GM23338 (cell line): ENCODE results near the gene MYH2. TPM values are rescaled to one million over a fixed set of nuclear protein-coding genes. Genes with fewer than 3 reads are reported as not detected.

Experiments
- ATAC-seq: fragments of 200-7000 bp; cut with Tn5 transposase; 3 replicates; pipeline ENCODE4 v1.9.1; 2020
- DNase-seq: peaks from one replicate; pipeline ENCODE4 v3.0.0-alpha.2; 2015; ENCODE audit warnings: low spot score
- H2AFZ ChIP-seq: fragments of 200-600 bp; sonication (generic); 2 replicates; pipeline ENCODE4 v1.8.0; 2016; ENCODE audit warnings: antibody characterized with exemption, mild to moderate bottlenecking, moderate library complexity
- H3F3A ChIP-seq: fragments of 200-600 bp; sonication (generic); replicated peaks from 2 replicates; pipeline ENCODE4 v1.8.0; 2017; ENCODE audit warnings: antibody characterized with exemption, mixed run types, low read depth
- H3K27ac ChIP-seq: fragments of 200-600 bp; sonication (generic); 2 replicates; pipeline ENCODE4 v1.6.1; 2016; ENCODE audit warnings: low read depth
- H3K27me3 ChIP-seq: fragments of 200-600 bp; sonication (generic); 2 replicates; pipeline ENCODE4 v1.8.0; 2016; ENCODE audit warnings: mild to moderate bottlenecking, mixed run types, moderate library complexity; ENCODE audit not compliant: insufficient read depth
- H3K36me3 ChIP-seq: fragments of 200-600 bp; sonication (generic); 2 replicates; pipeline ENCODE4 v1.8.0; 2016; ENCODE audit warnings: mild to moderate bottlenecking; ENCODE audit not compliant: insufficient read depth
- H3K4me1 ChIP-seq: fragments of 200-600 bp; sonication (generic); 2 replicates; pipeline ENCODE4 v1.8.0; 2016; ENCODE audit warnings: mild to moderate bottlenecking, moderate library complexity; ENCODE audit not compliant: insufficient read depth
- H3K4me2 ChIP-seq: fragments of 200-600 bp; sonication (generic); 2 replicates; pipeline ENCODE4 v1.7.1; 2017; ENCODE audit warnings: mixed run types
- H3K4me3 ChIP-seq: fragments of 200-600 bp; sonication (generic); 2 replicates; pipeline ENCODE4 v1.6.1; 2016; ENCODE audit warnings: mixed run types
- H3K79me2 ChIP-seq: fragments of 200-600 bp; sonication (generic); replicated peaks from 2 replicates; pipeline ENCODE4 v1.8.0; 2017; ENCODE audit warnings: mild to moderate bottlenecking; ENCODE audit not compliant: insufficient read depth
- H3K9me2 ChIP-seq: fragments of 200-600 bp; sonication (generic); 2 replicates; pipeline ENCODE4 v1.8.0; 2017; ENCODE audit not compliant: insufficient read depth
- H4K20me1 ChIP-seq: fragments of 200-600 bp; sonication (generic); replicated peaks from 2 replicates; pipeline ENCODE4 v1.8.0; 2017; ENCODE audit warnings: mild to moderate bottlenecking; ENCODE audit not compliant: insufficient read depth
- H3K27ac Mint-ChIP-seq: 2 replicates; pipeline ENCODE4 v1.8.0; 2020; ENCODE audit warnings: inconsistent platforms, mild to moderate bottlenecking, moderate library complexity, mixed read lengths
- H3K27me3 Mint-ChIP-seq: 3 replicates; pipeline ENCODE4 v1.8.0; 2022; ENCODE audit warnings: low read depth, mild to moderate bottlenecking, moderate library complexity, mixed read lengths, inconsistent platforms; ENCODE audit not compliant: insufficient read depth, poor library complexity
- H3K36me3 Mint-ChIP-seq: 3 replicates; pipeline ENCODE4 v1.8.0; 2021; ENCODE audit warnings: low read depth, mild to moderate bottlenecking, inconsistent platforms, moderate library complexity, mixed read lengths
- H3K4me1 Mint-ChIP-seq: 3 replicates; pipeline ENCODE4 v1.8.0; 2020; ENCODE audit warnings: mild to moderate bottlenecking, inconsistent platforms, mixed read lengths
- H3K4me3 Mint-ChIP-seq: 3 replicates; pipeline ENCODE4 v1.8.0; 2021; ENCODE audit warnings: moderate library complexity, mild to moderate bottlenecking, inconsistent platforms, mixed read lengths
- H3K9me3 Mint-ChIP-seq: 3 replicates; pipeline ENCODE4 v1.8.0; 2020; ENCODE audit warnings: moderate library complexity, mild to moderate bottlenecking, inconsistent platforms, mixed read lengths
- CREB1 ChIP-seq: fragments of 250-450 bp; sonication (Bioruptor Pico); IDR thresholded peaks from 2 replicates; pipeline ENCODE4 v1.5.0; 2020; ENCODE audit warnings: low read depth, mild to moderate bottlenecking, moderate library complexity
- CTCF ChIP-seq, 2 experiments: fragments of 200-600 bp in 1 of 2; sonication (generic) in 1 of 2; conservative IDR thresholded peaks; 2 replicates each; pipeline versions ENCODE4 v1.5.1 to v1.6.1; 2016 to 2017; ENCODE audit warnings: antibody characterized with exemption in 2 of 2, low read depth in 2 of 2, mild to moderate bottlenecking in 2 of 2, moderate library complexity in 1 of 2
- ETS1 ChIP-seq: IDR thresholded peaks from 2 replicates; pipeline ENCODE4 v1.6.1; 2016; ENCODE audit warnings: antibody characterized with exemption
- EZH2 ChIP-seq: fragments of 200-600 bp; sonication (generic); IDR thresholded peaks from one replicate; pipeline ENCODE4 v1.8.0; 2017; ENCODE audit warnings: antibody characterized with exemption, mild to moderate bottlenecking, low read depth; ENCODE audit not compliant: unreplicated experiment
- EZH2phosphoT487 ChIP-seq: fragments of 200-600 bp; sonication (generic); IDR thresholded peaks from one replicate; pipeline ENCODE4 v1.8.1; 2018; ENCODE audit warnings: antibody characterized with exemption; ENCODE audit not compliant: unreplicated experiment
- JUNB ChIP-seq: IDR thresholded peaks from one replicate; pipeline ENCODE4 v1.6.1; 2016; ENCODE audit warnings: antibody characterized with exemption; ENCODE audit not compliant: unreplicated experiment
- NANOG ChIP-seq: IDR thresholded peaks from 2 replicates; pipeline ENCODE4 v1.6.1; 2016; ENCODE audit warnings: antibody characterized with exemption, borderline replicate concordance
- POLR2AphosphoS5 ChIP-seq: IDR thresholded peaks from 2 replicates; pipeline ENCODE4 v1.6.1; 2016; ENCODE audit warnings: antibody characterized with exemption, low read depth
- REST ChIP-seq: IDR thresholded peaks from one replicate; pipeline ENCODE4 v1.6.1; 2018; ENCODE audit warnings: antibody characterized with exemption; ENCODE audit not compliant: unreplicated experiment
- STAT1 ChIP-seq: IDR thresholded peaks from one replicate; pipeline ENCODE4 v1.6.1; 2016; ENCODE audit warnings: antibody characterized with exemption; ENCODE audit not compliant: unreplicated experiment
- ZNF114 ChIP-seq: fragments of 250-450 bp; sonication (Bioruptor Pico); IDR thresholded peaks from 2 replicates; pipeline ENCODE4 v1.5.0; 2020; ENCODE audit warnings: mild to moderate bottlenecking, moderate library complexity
- ZNF331 ChIP-seq: fragments of 250-450 bp; sonication (Bioruptor Pico); IDR thresholded peaks from 2 replicates; pipeline ENCODE4 v1.5.0; 2020; ENCODE audit warnings: low read depth, mild to moderate bottlenecking, moderate library complexity
- polyA plus RNA-seq: library from polyadenylated mRNA; unstranded; fragments of >200 nt; fragmentation: Nextera tagmentation; extraction: Ambion mirVana; gene quantifications from 2 replicates; pipeline ENCODE4 v1.2.1, GENCODE V29; 2016
- total RNA-seq: library from RNA; depleted of rRNA; stranded (reverse); fragments of >200 nt; shearing (Covaris generic); gene quantifications from 2 replicates; pipeline ENCODE4 v1.2.3, GENCODE V29; 2014

MYH2 gene
- total and polyA plus RNA-seq, 2 experiments from 2014 or later, result 7.5 to 27.7 TPM

GRCh38 chr17:10513299-10514067 lies 36.0 kb downstream of the MYH2 start:
- Mint-ChIP-seq H3K27ac (no peak overlapping the region), H3K27me3 (no peaks in the 10 kb centered on the region), H3K36me3 (no peaks in the 10 kb centered on the region), H3K4me1 (peaks cover 9% of the 10 kb centered on the region; the same call in 2 of the 3 replicates), H3K9me3 (no peaks in the 10 kb centered on the region), H3K4me3 (no peak overlapping the region)
- no peak overlapping the region for H2AFZ ChIP-seq
- no peaks in the 10 kb centered on the region for H3K27me3 ChIP-seq
- no peak overlapping the region for H3K27ac ChIP-seq
- peak; percentile 1 for DNase-seq
- no peaks in the 10 kb centered on the region for H3K9me2 ChIP-seq
- TF ChIP-seq JUNB (no peak), CTCF (conservative IDR thresholded peaks at IDR 0.05; ENCODE audit: low read depth in 2 of 2) (peak in 1 of 2 experiments; percentile 35; a peak in 2 of 4 replicates)
- no peaks in the 10 kb centered on the region for H3K36me3 ChIP-seq
- no peak overlapping the region for H3K4me2 ChIP-seq
- H4K20me1 ChIP-seq, result no peaks in the 10 kb centered on the region
- peak; percentile 91 for ATAC-seq
- no peaks in the 10 kb centered on the region for H3F3A ChIP-seq
- H3K4me1 ChIP-seq, result peaks cover 4% of the 10 kb centered on the region; the same call in 1 of the 2 replicates
- H3K4me3 ChIP-seq, result no peak overlapping the region
- H3K79me2 ChIP-seq, result no peaks in the 10 kb centered on the region

GRCh38 chr17:10512856-10513255 lies 36.6 kb downstream of the MYH2 start:
- Histone ChIP-seq H3K27me3 (no peaks in the 10 kb centered on the region), H3F3A (no peaks in the 10 kb centered on the region), H3K4me3 (no peak overlapping the region), H3K4me1 (peaks cover 4% of the 10 kb centered on the region; the same call in 1 of the 2 replicates), H3K9me2 (no peaks in the 10 kb centered on the region), H3K27ac (no peak overlapping the region), H3K4me2 (no peak overlapping the region), H3K36me3 (no peaks in the 10 kb centered on the region), H2AFZ (no peak overlapping the region), H3K79me2 (no peaks in the 10 kb centered on the region), H4K20me1 (no peaks in the 10 kb centered on the region)
- H3K36me3 Mint-ChIP-seq, result no peaks in the 10 kb centered on the region
- H3K27me3 Mint-ChIP-seq, result no peaks in the 10 kb centered on the region
- H3K9me3 Mint-ChIP-seq, result no peaks in the 10 kb centered on the region
- H3K4me3 Mint-ChIP-seq, result no peak overlapping the region
- no peak for DNase-seq
- peaks cover 9% of the 10 kb centered on the region; the same call in 2 of the 3 replicates for H3K4me1 Mint-ChIP-seq
- H3K27ac Mint-ChIP-seq, result no peak overlapping the region
- no peak for ATAC-seq
- TF ChIP-seq ZNF114 (CRISPR knock-in tag), result no peak
- no peak for TF ChIP-seq ZNF331 (CRISPR knock-in tag)
- TF ChIP-seq CREB1 (CRISPR knock-in tag), result no peak
- TF ChIP-seq NANOG, result no peak
- no peak for TF ChIP-seq EZH2
- TF ChIP-seq ETS1, result no peak
- no peak for TF ChIP-seq JUNB
- no peak for TF ChIP-seq POLR2AphosphoS5
- TF ChIP-seq CTCF (conservative IDR thresholded peaks at IDR 0.05; ENCODE audit: low read depth in 2 of 2), result no peak
- no peak for TF ChIP-seq EZH2phosphoT487
- no peak for TF ChIP-seq STAT1
- TF ChIP-seq REST, result no peak
